GM19035 (cell line): ENCODE results near the gene OR9Q1.
"Not testable (repeated sequence)": the region's sequence is repeated elsewhere in the genome, so short reads cannot be mapped to it uniquely, and the experiment has no call there.

Experiments used
- ATAC-seq: cut with Tn5 transposase; IDR thresholded peaks from one replicate; pipeline ENCODE4 v1.9.1; 2021; ENCODE audit not compliant: unreplicated experiment

Gene OR9Q1, protein sequence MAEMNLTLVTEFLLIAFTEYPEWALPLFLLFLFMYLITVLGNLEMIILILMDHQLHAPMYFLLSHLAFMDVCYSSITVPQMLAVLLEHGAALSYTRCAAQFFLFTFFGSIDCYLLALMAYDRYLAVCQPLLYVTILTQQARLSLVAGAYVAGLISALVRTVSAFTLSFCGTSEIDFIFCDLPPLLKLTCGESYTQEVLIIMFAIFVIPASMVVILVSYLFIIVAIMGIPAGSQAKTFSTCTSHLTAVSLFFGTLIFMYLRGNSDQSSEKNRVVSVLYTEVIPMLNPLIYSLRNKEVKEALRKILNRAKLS

DNA sequence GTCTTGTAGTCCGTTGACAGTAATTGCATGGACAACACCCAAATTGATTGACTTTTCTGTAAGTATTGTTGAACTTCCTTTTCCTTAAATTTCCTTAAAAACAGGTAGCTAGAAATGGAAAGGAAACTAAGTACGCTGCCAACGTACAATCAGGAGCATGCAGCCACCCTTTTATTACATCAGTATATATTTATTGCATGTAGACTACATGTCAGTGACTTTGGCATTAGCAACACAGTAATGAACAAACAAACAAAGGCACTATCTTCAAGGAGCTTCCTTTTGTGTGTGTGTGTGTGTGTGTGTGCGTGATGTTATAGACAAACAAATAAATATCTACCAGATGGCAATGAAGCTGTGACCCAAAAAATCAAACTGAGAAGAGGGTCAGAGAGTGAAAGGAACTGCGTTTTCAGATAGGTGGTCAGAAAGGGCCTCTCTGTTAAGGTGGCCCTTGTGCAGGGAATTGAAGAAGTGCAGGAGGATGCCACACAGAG lies at the start of gene OR9Q1:
Gene OR9Q1, plus strand, starts transcription at position 447 of the 497 bp plus-strand sequence. CDS start 155,564 bp downstream, outside the sequence.
- no peak for ATAC-seq

DNA sequence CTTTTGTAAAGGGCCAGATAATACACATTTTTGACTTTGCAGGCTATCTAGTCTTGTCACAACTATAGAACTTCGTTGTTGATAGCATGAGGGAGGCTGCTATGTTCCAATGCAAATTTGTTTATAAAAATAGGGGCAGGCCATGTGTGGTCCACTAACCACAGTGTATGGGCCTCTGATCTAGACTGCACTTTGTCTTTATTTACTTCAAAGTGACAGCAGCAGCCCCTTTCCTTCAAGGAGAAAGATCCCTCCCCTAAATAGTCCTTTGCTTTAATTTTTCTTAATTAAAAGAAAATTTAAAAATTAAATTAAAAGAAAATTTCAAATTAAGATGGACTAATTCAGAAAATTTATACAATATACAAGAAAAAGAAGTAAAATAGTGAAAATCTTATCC lies 49.5 kb upstream of the OR9Q1 start:
- ATAC-seq, result no peak

DNA sequence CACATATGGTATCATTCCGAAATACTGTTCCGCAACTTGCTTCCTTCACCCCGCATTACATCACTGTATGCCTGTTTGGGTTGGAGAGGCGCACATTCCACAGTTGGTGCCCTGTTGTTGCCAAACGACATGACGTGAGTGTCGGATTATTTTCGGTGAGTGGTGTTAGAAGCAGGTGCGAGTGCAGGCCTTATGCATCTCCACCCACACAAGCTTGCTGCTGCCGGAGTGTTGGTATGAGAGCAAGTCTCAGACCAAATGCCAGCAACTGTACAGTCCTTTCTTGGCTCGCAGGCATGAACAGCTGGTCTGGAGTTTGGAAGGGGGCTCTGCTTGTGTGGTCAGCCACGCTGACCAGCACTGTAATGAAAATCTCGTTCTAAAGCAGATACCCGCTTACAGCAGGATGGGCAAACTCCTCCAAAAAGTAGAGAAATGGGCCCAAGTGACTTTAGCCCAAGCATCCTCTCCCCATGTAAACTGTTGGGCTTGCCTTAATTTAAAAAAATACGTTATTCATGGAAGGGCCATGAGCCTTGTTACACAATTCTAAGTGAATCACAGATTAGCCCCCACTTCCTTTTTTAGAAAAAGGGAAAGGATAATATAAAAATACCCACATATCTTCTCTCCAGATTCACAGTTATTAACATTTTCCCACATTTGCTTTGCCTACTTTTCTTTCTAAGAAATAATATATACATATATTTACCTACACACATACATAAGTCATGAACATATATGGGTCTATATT lies 48.7 kb upstream of the OR9Q1 start:
- no peak for ATAC-seq

DNA sequence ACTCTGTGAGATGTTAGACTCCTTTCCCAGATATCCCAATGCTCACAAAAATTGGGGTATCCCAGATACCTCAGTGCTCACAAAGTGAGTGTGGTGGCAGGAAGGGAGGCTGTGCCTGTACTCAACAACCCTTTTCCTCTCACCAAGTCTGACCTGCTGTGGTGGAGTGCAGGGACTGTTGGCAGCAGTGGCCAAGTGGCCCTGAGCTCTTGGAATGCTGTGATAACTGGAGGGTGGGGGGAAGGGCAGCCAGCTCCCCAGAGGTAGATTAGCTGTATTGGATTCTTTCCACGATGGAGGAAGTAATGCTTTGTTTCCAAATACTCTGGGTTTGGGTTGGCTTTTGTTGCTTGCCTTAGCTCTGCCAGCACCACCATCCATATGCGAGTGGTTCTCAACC lies 46.0 kb upstream of the OR9Q1 start:
- no peak for ATAC-seq

DNA sequence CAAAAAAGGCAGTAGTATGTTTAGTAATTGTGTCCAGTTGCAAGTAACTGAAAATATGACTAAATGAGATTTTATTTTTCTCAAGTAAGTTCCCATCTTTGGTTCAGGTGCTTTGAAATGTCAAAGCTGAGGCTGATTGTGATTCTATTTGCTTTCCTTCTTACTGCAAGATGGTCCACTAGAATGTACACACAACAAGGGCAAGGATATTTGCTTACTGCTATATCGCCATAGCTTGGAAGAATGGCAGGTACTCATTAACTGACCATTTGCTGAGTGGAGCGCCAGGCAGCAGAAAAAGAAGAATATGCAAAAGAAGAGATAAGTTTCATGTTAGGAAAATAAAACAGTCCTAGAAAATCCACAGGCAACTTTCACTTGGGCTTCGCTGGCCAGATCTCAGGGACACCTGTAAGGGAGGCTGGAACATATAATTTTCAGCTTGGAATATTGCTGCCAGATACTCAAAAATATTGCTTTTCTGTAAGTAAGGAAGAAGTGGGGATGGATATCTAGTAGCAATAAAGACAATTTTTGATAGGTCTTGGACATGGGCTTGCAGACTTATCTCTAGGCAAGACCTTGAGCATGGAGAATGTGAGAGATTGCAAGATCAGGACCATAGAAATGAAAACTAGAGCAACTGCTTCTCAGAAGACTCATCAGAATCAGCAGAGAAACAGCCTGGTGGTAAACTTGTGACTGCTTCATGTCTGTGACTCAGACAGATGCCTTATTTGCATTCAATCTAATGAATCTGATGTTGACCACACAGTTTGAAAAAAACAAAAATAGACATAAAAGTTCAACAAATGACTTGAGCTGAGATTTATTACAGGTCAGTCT lies 44.8 kb upstream of the OR9Q1 start:
- ATAC-seq, result no peak

DNA sequence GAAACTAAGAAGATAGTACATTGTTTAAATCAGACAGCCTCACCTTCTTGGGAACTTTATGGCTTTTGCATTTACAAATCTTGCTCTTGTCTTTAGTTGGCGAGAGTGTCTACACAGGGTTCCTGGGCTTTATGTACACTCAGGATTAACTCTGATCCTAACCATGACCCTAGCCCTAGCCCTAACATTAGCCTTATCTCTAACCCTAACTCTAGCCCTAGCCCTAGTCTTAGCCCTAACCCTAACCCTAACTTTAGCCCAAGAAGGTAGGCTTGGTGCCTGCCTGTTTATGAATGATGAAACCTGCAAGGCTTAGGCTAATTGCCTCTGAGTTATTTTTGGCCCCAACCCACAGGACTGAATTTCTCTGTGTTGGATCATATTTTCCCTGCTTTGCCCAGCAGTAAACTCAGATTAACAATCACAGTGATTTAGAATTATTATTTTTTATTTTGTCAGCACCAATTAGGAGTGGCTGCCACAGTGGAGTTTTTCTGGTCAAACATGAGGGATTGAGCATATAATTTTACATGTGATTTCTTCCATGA lies 44.1 kb upstream of the OR9Q1 start:
- no peak for ATAC-seq

DNA sequence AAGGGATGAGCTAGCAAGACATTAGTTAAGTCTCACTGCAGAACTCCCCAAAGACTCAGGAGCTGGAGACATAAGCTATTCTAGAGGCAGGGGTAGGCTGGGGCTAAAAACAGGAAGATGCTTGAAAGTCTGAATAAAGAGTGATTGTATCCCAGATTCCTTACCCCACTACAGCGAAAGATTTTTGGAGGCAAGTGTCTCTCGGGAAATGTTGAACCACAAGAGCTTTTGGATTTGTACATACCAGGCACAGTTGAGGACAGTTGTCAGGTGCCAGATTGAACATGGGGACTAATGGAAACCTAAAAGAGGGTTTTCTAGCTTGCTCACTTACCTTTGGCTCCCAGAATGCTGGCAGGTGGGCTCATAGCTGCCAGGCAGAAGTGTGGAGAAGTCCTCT lies 43.5 kb upstream of the OR9Q1 start:
- no peak for ATAC-seq

DNA sequence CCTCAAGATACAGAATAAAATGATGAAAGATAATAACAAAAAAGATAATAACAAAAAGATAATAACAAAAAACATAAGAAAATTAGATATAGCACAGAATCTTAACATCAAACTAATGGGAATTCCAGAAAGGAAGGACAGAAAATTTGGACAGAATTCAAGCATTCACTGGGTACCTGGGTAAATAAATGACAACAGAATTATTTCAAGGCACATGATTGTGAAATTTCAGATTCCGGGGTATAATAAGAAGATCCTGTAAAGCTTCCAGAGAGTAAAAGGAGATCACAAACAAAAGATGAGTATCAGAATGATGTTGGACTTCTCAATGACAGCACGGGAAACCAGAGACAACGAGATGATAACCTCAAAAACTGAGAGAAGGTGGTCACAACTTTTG lies 42.1 kb upstream of the OR9Q1 start:
- ATAC-seq, result no peak

DNA sequence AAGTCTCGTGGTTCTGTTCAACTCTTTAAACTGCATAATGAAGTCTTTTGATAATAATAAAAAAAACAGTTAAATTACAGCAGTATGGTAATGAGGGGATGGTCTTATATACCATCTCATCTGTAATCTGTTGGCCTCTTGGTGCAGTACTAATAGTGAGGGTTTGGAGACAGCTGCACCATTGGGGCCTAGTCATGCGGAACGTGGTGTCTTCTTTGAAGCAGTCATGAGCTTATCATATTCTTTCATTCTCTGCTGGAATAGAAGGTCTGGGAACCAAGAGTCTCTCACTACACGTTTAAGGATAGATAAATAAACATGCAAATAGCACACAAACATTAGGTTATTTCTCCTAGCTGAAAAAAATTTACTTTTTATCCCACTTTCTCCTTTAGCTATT lies 40.9 kb upstream of the OR9Q1 start:
- no peak for ATAC-seq

DNA sequence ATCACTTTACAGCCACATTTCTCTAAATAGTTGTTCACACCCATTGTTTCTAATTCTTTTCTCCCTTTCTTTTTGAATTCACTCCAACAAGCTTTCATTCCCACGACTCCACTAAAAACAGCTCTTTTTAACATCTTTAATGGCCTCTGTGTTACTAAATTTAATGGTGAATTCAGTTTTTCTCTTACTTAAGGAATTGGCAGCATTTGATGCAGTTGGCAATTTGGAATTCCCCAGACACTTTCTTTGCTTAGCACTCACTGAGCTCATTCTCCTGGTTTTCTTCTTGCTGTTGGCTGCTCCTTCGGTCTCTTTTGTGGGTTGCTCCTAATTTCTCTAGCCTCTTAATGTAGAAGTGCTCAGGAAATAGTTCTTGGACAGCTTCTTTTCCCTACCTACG lies 40.5 kb upstream of the OR9Q1 start:
- no peak for ATAC-seq

DNA sequence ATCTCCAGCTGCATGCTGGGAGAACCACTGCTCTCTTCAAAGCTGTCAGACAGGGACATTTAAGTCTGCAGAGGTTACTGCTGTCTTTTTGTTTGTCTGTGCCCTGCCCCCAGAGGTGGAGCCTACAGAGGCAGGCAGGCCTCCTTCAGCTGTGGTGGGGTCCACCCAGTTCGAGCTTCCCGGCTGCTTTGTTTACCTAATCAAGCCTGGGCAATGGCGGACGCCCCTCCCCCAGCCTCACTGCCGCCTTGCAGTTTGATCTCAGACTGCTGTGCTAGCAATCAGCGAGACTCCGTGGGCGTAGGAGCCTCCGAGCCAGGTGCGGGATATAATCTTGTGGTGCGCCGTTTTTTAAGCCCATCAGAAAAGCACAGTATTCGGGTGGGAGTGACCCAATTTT lies 24.2 kb upstream of the OR9Q1 start:
- ATAC-seq, result not testable (repeated sequence)

DNA sequence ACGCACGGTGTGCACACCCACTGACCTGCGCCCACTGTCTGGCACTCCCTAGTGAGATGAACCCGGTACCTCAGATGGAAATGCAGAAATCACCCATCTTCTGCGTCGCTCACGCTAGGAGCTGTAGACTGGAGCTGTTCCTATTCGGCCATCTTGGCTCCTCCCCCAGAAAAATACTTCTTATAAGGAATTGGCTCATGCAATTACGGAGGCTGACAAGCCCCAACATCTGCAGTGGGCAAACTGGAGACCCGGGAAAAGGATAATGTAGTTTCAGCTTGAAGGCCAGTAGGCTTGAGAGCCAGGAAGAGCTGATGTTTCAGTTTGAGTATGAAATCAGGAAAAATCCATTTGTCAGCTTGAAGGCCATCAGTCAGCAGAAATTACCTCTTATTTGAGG lies 23.7 kb upstream of the OR9Q1 start:
- ATAC-seq, result not testable (repeated sequence)

DNA sequence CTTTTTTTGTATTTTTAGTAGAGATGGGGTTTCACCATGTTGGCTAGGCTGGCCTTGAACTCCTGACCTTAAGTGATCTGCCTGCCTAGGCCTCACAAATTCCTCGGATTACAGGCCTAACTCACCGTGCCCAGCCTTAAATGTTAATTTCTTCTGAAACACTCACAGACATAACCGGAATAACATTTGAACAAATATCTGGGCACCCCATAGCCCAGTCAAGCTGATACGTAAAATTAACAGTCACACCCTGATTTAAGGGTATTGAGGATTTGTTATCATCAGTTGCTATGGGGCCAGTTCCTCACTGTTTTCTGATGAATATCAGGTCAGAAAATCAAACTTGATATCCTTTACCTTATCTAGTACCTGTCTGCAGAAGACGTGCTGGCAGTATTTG lies 23.0 kb upstream of the OR9Q1 start:
- no peak for ATAC-seq

DNA sequence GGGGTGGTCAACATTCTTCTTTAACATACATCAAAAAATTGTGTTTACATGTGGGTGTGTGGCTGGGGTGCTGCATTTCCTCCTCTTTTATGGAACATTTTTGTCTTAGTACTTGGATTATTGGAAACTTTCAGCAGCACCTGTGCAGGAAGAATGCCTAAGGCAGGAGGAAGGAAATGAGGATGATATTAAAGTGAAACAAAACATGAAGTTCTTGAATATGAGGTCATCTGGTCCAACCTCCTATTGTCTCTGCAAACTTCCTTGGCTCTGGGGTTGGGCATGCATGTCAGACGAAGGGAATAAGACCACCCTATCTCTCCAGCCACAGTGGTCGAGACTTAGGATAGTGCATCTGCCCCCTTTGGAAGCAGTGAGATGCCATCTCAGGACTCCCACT lies 20.6 kb upstream of the OR9Q1 start:
- no peak for ATAC-seq

DNA sequence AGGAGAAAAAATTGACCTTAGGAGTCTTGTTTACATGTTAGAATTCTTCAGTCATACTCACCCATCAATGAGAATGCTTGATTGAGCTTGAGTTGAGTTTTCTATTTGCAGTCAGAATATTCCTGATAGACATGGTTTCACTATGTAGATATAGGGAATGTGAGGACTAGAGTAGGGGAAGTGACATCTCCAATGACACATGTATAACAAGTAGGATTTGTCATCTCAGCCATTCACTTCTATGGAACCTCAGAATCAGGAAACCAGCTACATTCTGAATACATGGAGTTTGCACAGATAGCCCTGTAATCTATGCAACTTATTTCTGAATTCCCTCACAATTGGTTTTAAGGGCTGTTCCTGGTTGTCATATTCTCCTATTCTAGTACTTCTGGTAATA lies 20.1 kb upstream of the OR9Q1 start:
- no peak for ATAC-seq

DNA sequence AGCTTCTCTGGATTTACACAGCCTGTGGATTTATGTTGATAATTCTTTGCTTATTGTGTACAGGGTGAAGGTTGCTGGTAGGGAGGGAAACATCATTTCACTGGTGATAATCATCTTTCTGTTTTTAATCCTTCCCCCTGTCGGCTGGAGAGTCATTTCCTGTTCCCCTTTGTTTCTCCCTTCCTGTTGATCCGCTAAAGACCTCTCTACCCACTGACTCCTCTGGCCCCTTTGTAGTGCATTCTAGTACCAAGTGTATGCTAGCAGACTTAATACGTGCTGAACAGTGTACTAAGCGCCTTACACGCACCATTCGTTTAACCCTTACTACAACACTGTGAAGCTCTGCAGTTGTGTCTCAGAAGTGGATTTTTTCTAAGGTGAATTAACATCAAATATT lies 19.0 kb upstream of the OR9Q1 start:
- ATAC-seq, result no peak

DNA sequence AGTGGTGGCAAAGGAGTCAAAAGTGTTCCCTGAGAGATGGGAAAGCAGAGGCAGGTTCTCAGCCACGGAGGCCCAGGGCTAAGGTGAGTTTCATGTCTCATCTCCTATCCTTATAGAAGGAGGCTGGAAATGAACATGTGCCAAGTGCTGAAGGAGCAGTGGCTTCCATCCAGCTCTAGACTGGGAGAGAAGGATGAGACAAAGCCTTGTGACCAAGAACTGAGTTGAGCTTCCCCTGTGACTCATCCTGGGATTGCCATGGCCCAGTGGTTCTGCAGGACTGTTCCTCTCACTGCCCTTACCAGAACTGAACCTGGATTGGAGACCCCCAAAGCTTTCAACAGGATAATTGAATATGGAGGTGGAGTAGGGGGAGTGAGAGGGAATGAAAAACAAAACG lies 16.7 kb upstream of the OR9Q1 start:
- ATAC-seq, result no peak

DNA sequence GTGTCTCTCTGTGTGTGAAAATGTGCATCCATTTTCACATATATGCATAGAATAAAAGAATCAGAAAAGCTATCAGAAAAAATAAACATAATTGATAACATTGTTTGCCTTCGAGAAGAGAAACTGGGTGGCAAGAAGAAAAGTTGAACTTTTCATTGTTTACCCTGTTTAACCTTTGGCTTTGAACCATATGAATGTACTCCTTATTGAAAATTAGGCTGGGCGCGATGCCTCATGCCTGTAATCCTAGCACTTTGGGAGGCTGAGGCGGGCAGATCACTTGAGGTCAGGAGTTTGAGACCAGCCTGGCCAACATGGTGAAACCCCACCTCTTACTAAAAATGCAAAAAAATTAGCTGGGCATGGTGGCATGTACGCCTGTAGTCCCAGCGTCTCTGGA lies 11.9 kb upstream of the OR9Q1 start:
- ATAC-seq, result no peak

DNA sequence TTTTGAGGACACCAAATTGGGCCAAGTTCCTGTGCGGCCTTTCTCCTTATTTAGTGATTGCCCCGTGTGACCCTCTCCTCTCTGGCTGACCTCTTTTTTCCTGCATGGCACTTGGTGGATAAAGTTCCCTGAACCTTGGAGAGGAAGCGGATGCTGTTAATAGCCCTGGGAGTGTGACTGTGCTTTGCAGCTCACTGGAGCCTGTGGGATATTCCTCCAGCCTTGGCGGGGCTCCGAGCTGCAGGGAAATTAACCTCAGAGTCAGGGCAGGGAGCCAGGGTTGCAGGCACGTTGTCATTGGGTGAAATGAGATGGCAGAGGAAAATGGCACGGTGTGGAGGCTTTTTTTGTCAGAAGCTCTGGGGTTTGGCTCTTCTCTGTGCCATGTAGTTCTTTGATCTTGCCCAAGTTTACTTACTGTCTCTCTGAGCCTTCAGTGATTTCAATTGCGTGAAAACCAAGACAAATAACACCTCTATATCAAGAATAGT lies 965 bp downstream of the OR9Q1 start:
- no peak for ATAC-seq

DNA sequence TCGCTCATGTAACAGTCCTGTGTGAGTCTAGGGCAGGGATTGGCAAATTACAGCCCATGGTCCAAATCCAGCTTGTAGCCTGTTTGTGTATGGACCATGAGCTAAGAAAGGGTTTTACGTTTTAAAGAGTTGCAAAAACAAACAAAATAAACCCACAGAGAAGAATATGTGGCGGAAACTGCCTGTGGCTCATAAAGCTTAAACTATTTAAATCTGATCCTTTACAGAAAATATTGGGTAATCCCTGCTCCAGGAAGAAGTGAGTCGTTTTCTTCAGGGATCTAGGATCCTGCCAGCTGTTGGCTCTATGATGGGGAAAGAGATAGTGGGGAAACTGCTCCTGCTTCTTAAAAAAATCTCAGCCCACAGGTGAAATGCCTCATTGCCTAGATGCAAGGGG lies 3.7 kb downstream of the OR9Q1 start:
- ATAC-seq, result no peak
